SU-DHL-6 (cell line): ENCODE results near the gene HRAS.

ENCODE experiments used
- H2AFZ ChIP-seq: fragments of 200-600 bp; sonication (generic); 2 replicates; pipeline ENCODE4 v1.6.1; 2014; ENCODE audit warnings: low read depth, mild to moderate bottlenecking, moderate library complexity, mixed read lengths, antibody characterized with exemption, low read length; ENCODE audit not compliant: severe bottlenecking
- H3F3A ChIP-seq: fragments of 200-600 bp; shearing (Covaris generic); 2 replicates; pipeline ENCODE4 v1.6.0; 2016; ENCODE audit warnings: antibody characterized with exemption, mild to moderate bottlenecking; ENCODE audit not compliant: insufficient read depth
- H3K27ac ChIP-seq: fragments of 200-600 bp; sonication (generic); 2 replicates; pipeline ENCODE4 v1.5.1; 2016; ENCODE audit warnings: low read depth, mild to moderate bottlenecking, low read length, moderate library complexity, mixed read lengths
- H3K27me3 ChIP-seq: fragments of 200-600 bp; sonication (generic), shearing (Covaris generic); 2 replicates; pipeline ENCODE4 v1.6.0; 2014; ENCODE audit warnings: mild to moderate bottlenecking, low read length
- H3K36me3 ChIP-seq: fragments of 200-600 bp; sonication (generic); 2 replicates; pipeline ENCODE4 v1.6.1; 2014; ENCODE audit warnings: mild to moderate bottlenecking, low read length, mixed read lengths
- H3K4me2 ChIP-seq: fragments of 300-600, 200-600 bp; shearing (Covaris generic), sonication (generic); 2 replicates; pipeline ENCODE4 v1.6.0; 2014; ENCODE audit warnings: low read length, low read depth, mild to moderate bottlenecking; ENCODE audit not compliant: poor library complexity, severe bottlenecking
- H3K4me3 ChIP-seq: fragments of 200-600 bp; sonication (generic); 2 replicates; pipeline ENCODE4 v1.5.1; 2014; ENCODE audit warnings: antibody characterized with exemption, low read length, mild to moderate bottlenecking, mixed read lengths; ENCODE audit not compliant: insufficient read depth, poor library complexity, severe bottlenecking
- H3K79me2 ChIP-seq: fragments of 200-600 bp; sonication (generic); 2 replicates; pipeline ENCODE4 v1.6.1; 2014; ENCODE audit warnings: mild to moderate bottlenecking, low read length, moderate library complexity; ENCODE audit not compliant: insufficient read depth
- H3K9ac ChIP-seq: fragments of 200-600 bp; sonication (generic); 2 replicates; pipeline ENCODE4 v1.7.0; 2014; ENCODE audit warnings: mild to moderate bottlenecking, low read length
- H3K9me2 ChIP-seq: fragments of 200-600 bp; sonication (generic); replicated peaks from 2 replicates; pipeline ENCODE4 v1.6.1; 2014; ENCODE audit warnings: low read length; ENCODE audit not compliant: insufficient read depth
- H3K9me3 ChIP-seq: fragments of 200-600 bp; sonication (generic); 2 replicates; pipeline ENCODE4 v1.6.1; 2014; ENCODE audit warnings: low read length, mixed read lengths; ENCODE audit not compliant: insufficient read depth
- H4K20me1 ChIP-seq: fragments of 200-600 bp; sonication (generic); 2 replicates; pipeline ENCODE4 v1.6.1; 2014; ENCODE audit warnings: low read depth, mild to moderate bottlenecking, antibody characterized with exemption, low read length, moderate library complexity, mixed read lengths
- EZH2phosphoT487 ChIP-seq: fragments of 200-600 bp; sonication (generic), shearing (Covaris generic); conservative IDR thresholded peaks from 2 replicates; pipeline ENCODE4 v1.6.1; 2018; ENCODE audit warnings: mild to moderate bottlenecking, antibody characterized with exemption, low read length, moderate library complexity, mixed read lengths
- TF ChIP-seq, protein P1 (sequence below): fragments of 200-600 bp; sonication (generic); IDR thresholded peaks from one replicate; pipeline ENCODE4 v1.5.1; 2017; ENCODE audit warnings: antibody characterized with exemption, mild to moderate bottlenecking, low read length, moderate library complexity; ENCODE audit not compliant: insufficient read depth, poor library complexity, severe bottlenecking

Gene HRAS

DNA sequence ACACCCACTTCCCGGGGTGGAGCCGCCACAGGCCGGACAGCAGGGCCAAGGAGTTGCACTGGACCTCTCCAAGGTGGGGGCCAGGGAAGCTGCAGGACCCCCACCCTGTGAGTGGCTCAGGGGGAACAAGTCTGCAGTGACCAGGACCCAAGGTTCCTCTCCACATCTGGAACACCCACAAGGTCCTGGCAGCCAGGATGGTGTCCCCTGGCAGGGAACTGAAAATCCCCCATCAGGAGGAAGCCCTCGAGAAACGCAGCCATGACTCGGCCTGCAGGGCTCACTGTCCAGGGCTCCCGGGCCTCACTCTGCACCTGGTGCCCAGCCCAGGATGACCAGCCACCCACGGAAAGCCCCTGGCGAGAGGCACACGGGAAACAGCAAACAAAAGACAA is 39.8 kb downstream of the HRAS start:
- H3K4me2 ChIP-seq, result no peak overlapping the region
- H3K79me2 ChIP-seq, result no peaks in the 10 kb centered on the region
- no peak overlapping the region for H3K27ac ChIP-seq
- no peak overlapping the region for H3K9ac ChIP-seq
- no peaks in the 10 kb centered on the region for H3K9me2 ChIP-seq
- no peaks in the 10 kb centered on the region for H3K9me3 ChIP-seq
- H3K4me3 ChIP-seq, result no peak overlapping the region
- no peak overlapping the region for H2AFZ ChIP-seq
- TF ChIP-seq, protein P1, sequence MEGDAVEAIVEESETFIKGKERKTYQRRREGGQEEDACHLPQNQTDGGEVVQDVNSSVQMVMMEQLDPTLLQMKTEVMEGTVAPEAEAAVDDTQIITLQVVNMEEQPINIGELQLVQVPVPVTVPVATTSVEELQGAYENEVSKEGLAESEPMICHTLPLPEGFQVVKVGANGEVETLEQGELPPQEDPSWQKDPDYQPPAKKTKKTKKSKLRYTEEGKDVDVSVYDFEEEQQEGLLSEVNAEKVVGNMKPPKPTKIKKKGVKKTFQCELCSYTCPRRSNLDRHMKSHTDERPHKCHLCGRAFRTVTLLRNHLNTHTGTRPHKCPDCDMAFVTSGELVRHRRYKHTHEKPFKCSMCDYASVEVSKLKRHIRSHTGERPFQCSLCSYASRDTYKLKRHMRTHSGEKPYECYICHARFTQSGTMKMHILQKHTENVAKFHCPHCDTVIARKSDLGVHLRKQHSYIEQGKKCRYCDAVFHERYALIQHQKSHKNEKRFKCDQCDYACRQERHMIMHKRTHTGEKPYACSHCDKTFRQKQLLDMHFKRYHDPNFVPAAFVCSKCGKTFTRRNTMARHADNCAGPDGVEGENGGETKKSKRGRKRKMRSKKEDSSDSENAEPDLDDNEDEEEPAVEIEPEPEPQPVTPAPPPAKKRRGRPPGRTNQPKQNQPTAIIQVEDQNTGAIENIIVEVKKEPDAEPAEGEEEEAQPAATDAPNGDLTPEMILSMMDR, result no peak
- no peak for TF ChIP-seq EZH2phosphoT487
- 0 out of 2 replicates have a peak, but pooled peaks cover 3% of the 10 kb centered on the region for H3F3A ChIP-seq
- H4K20me1 ChIP-seq, result no peaks in the 10 kb centered on the region
- H3K27me3 ChIP-seq, result no peaks in the 10 kb centered on the region
- no peaks in the 10 kb centered on the region for H3K36me3 ChIP-seq

DNA sequence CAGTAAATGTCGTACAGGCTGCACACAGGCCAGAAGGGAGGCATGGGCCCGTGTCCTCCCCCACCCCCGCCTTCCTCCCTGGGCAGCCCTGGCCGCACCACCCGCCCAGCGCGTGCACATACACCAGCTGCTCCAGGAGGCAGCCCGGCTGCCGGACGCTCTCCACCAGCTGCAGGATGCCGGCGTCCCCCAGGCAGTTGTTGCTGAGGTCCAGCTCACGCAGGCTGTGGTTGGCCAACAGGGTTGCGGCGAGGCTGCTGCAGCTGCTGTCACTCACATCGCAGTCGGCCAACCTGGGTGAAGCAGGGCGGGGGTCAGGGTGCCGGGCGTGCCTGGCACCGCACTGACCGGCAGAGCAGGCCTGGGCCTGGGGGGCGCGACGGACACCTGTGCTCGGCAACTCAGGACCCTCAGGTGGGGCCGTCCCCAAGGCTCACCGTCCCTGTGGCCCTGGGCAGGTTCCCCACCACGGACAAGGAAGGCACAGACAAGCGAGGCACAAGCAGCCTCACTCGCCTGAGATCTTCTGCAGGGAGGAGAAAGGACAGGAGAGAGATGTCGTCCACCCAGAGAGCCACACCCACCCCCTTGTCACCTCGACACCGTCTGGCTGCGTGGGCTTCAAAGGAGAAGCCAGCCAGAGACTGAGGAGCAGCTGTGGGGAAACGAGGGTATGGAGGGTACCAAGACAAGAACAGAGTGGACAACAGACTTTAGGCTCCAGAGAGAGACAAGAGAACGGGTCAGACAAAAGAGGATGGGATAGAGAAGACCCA is 40.4 kb downstream of the HRAS start:
- no peaks in the 10 kb centered on the region for H3K9me3 ChIP-seq
- H3K79me2 ChIP-seq, result no peaks in the 10 kb centered on the region
- no peak overlapping the region for H3K27ac ChIP-seq
- 0 out of 2 replicates have a peak, but pooled peaks cover 3% of the 10 kb centered on the region for H3F3A ChIP-seq
- TF ChIP-seq, protein P1, result no peak
- TF ChIP-seq EZH2phosphoT487, result no peak
- H3K4me2 ChIP-seq, result no peak overlapping the region
- no peaks in the 10 kb centered on the region for H4K20me1 ChIP-seq
- no peak overlapping the region for H3K4me3 ChIP-seq
- H3K36me3 ChIP-seq, result no peaks in the 10 kb centered on the region
- no peak overlapping the region for H2AFZ ChIP-seq
- H3K9ac ChIP-seq, result no peak overlapping the region
- H3K9me2 ChIP-seq, result no peaks in the 10 kb centered on the region
- no peaks in the 10 kb centered on the region for H3K27me3 ChIP-seq

DNA sequence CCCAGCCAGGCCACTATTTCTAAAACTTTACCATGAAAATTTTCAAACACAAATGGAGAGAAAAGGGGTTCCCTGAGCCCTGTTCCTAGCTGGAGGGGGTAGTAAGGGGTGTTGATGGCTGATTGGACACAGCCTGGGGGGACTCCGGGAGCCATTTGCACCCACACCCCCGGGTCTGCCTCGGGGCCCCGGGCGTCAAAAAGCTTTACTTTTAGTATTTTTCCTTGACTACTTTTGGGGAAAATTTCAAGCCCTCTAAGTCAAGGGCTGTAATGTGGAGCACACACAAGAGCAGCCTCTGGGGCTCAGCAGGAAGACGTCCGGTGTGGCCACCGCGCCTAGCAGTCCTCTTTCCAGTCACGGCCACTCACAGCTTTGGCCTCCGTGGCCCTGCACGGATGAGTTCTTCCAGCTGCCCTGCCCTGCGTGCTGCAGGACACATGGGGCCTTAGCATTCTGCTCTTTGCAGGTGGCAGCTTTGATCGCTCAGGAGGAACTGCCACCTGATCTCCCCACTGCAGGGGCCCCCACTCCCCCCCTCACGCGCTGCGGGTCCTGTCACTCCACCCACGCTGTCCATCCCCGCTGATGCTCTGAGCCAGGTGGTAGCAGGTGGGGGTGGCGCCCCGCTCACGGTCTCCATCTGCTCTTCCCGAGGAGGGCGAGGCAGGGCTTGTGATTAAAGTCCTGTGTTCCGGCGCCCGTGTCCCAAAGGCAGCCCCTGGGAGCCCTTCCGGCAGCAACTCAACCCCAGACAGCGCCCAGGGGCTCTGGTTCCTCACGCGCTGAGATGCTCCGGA is 42.7 kb downstream of the HRAS start:
- Histone ChIP-seq H3F3A (0 out of 2 replicates have a peak, but pooled peaks cover 3% of the 10 kb centered on the region), H3K9ac (no peak overlapping the region), H3K79me2 (no peaks in the 10 kb centered on the region), H3K36me3 (no peaks in the 10 kb centered on the region), H2AFZ (no peak overlapping the region), H3K4me3 (no peak overlapping the region), H3K27me3 (no peaks in the 10 kb centered on the region), H3K9me3 (no peaks in the 10 kb centered on the region), H3K4me2 (peak overlapping the region; percentile 1), H3K9me2 (no peaks in the 10 kb centered on the region), H3K27ac (peak overlapping the region; percentile 49), H4K20me1 (no peaks in the 10 kb centered on the region)
- TF ChIP-seq, protein P1, result no peak
- no peak for TF ChIP-seq EZH2phosphoT487
